DOHH2 (cell line): ENCODE results near the gene UTS2B.

Experiments used
- H3F3A ChIP-seq: fragments of 200-600 bp; sonication (generic), shearing (Covaris generic); 2 replicates; pipeline ENCODE4 v1.6.0; 2016; ENCODE audit warnings: antibody characterized with exemption, mild to moderate bottlenecking; ENCODE audit not compliant: control insufficient read depth, insufficient read depth
- H3K27ac ChIP-seq: fragments of 200-600 bp; sonication (generic); 2 replicates; pipeline ENCODE4 v1.5.1; 2014; ENCODE audit warnings: low read depth, mild to moderate bottlenecking, low read length, moderate library complexity
- H3K27me3 ChIP-seq: fragments of 200-600 bp; sonication (generic); 2 replicates; pipeline ENCODE4 v1.6.1; 2014; ENCODE audit warnings: mild to moderate bottlenecking, low read length, mixed read lengths; ENCODE audit not compliant: control insufficient read depth
- H3K36me3 ChIP-seq: fragments of 200-600 bp; sonication (generic); 2 replicates; pipeline ENCODE4 v1.6.1; 2014; ENCODE audit warnings: mild to moderate bottlenecking, low read length, moderate library complexity, mixed read lengths; ENCODE audit not compliant: control insufficient read depth
- H3K4me1 ChIP-seq: fragments of 200-600 bp; sonication (generic); 2 replicates; pipeline ENCODE4 v1.6.1; 2014; ENCODE audit warnings: mild to moderate bottlenecking, low read length, mixed read lengths; ENCODE audit not compliant: control insufficient read depth
- H3K4me2 ChIP-seq: fragments of 200-600 bp; sonication (generic); 2 replicates; pipeline ENCODE4 v1.6.0; 2014; ENCODE audit warnings: mild to moderate bottlenecking, low read length, moderate library complexity
- H3K4me3 ChIP-seq: fragments of 200-600 bp; sonication (generic); 2 replicates; pipeline ENCODE4 v1.5.1; 2014; ENCODE audit warnings: mild to moderate bottlenecking, low read length, mixed read lengths
- H3K79me2 ChIP-seq: fragments of 200-600 bp; sonication (generic); 2 replicates; pipeline ENCODE4 v1.6.1; 2014; ENCODE audit warnings: mild to moderate bottlenecking, low read length, mixed read lengths; ENCODE audit not compliant: control insufficient read depth
- H3K9me2 ChIP-seq: fragments of 200-600 bp; sonication (generic); replicated peaks from 2 replicates; pipeline ENCODE4 v1.6.1; 2014; ENCODE audit warnings: mild to moderate bottlenecking, low read length, mixed read lengths; ENCODE audit not compliant: control insufficient read depth
- H3K9me3 ChIP-seq: fragments of 200-600 bp; sonication (generic); 2 replicates; pipeline ENCODE4 v1.6.1; 2014; ENCODE audit warnings: antibody characterized with exemption, low read length, mixed read lengths; ENCODE audit not compliant: control insufficient read depth, insufficient read depth
- H4K20me1 ChIP-seq: fragments of 200-600 bp; sonication (generic); 2 replicates; pipeline ENCODE4 v1.6.0; 2014; ENCODE audit warnings: low read depth, mild to moderate bottlenecking, antibody characterized with exemption, low read length, moderate library complexity; ENCODE audit not compliant: control insufficient read depth, insufficient read depth
- EZH2phosphoT487 ChIP-seq: fragments of 200-600 bp; sonication (generic); IDR thresholded peaks from 2 replicates; pipeline ENCODE4 v1.6.1; 2017; ENCODE audit warnings: borderline replicate concordance, mild to moderate bottlenecking, antibody characterized with exemption, low read length, moderate library complexity, mixed read lengths
- TF ChIP-seq, protein P1 (sequence below): fragments of 200-600 bp; sonication (generic); IDR thresholded peaks from one replicate; pipeline ENCODE4 v1.5.1; 2014; ENCODE audit warnings: antibody characterized with exemption, mild to moderate bottlenecking, low read depth, low read length; ENCODE audit not compliant: poor library complexity, severe bottlenecking

UTS2B gene, protein sequence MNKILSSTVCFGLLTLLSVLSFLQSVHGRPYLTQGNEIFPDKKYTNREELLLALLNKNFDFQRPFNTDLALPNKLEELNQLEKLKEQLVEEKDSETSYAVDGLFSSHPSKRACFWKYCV

DNA sequence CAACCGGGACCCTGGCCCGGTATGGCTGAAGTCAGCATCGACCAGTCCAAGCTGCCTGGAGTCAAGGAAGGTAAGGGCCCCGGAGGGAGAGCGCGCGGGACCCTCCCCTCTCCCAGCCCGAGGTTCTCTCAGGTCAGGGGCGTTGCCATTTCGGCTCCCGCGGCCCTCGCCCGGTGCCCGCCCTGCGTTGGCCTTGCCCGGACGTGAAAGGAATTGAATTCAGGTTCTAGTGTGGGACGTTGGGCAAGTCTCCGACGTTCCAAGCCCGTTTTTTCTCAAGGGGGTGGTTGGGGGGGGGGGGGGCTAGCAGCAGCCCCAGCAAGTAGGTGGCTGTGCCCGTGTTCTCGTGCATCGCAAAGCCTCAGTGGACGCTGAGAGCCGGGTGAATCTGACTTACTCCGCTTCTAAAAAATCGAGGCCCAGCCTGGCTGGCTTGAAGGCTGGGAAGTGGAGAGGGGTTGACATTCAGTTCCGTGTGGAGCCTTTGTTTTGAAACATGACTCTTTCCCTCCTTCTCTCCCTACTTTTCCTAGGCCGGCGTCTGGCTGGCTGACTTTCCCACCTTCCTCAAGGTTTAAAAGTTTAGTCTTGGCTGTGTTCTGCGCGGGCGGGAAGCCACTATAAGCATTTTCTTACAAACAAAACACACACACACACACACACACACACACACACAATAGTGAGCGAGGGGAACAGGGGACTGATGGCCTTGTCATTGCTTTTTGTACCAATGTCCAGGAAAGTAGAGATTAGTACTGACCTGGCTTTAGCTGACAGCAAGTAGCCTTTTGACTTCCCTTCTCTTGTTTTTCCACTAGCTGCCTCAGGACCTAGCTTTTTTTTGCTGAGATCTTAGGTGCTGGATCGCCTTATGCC lies at the start of gene UTS2B:
Gene UTS2B, minus strand, starts transcription at position 873 of the 876 bp plus-strand sequence. CDS start 48,337 bp downstream, outside the sequence.
- H3K9me2 ChIP-seq = no peaks in the 10 kb centered on the region
- no peaks in the 10 kb centered on the region for H3K9me3 ChIP-seq
- TF ChIP-seq, protein P1, sequence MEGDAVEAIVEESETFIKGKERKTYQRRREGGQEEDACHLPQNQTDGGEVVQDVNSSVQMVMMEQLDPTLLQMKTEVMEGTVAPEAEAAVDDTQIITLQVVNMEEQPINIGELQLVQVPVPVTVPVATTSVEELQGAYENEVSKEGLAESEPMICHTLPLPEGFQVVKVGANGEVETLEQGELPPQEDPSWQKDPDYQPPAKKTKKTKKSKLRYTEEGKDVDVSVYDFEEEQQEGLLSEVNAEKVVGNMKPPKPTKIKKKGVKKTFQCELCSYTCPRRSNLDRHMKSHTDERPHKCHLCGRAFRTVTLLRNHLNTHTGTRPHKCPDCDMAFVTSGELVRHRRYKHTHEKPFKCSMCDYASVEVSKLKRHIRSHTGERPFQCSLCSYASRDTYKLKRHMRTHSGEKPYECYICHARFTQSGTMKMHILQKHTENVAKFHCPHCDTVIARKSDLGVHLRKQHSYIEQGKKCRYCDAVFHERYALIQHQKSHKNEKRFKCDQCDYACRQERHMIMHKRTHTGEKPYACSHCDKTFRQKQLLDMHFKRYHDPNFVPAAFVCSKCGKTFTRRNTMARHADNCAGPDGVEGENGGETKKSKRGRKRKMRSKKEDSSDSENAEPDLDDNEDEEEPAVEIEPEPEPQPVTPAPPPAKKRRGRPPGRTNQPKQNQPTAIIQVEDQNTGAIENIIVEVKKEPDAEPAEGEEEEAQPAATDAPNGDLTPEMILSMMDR = no peak
- no peak for TF ChIP-seq EZH2phosphoT487
- H3K79me2 ChIP-seq = peaks cover 56% of the 10 kb centered on the region
- H3K4me1 ChIP-seq = peaks cover 48% of the 10 kb centered on the region
- H3K36me3 ChIP-seq = peaks cover 5% of the 10 kb centered on the region
- H3K27me3 ChIP-seq = no peaks in the 10 kb centered on the region
- peak within 1 kb of the TSS; percentile 37 for H3K27ac ChIP-seq
- no peaks in the 10 kb centered on the region for H4K20me1 ChIP-seq
- H3K4me3 ChIP-seq = peak within 1 kb of the TSS; percentile 87
- H3F3A ChIP-seq = no peaks in the 10 kb centered on the region
- peak within 1 kb of the TSS; percentile 90 for H3K4me2 ChIP-seq

DNA sequence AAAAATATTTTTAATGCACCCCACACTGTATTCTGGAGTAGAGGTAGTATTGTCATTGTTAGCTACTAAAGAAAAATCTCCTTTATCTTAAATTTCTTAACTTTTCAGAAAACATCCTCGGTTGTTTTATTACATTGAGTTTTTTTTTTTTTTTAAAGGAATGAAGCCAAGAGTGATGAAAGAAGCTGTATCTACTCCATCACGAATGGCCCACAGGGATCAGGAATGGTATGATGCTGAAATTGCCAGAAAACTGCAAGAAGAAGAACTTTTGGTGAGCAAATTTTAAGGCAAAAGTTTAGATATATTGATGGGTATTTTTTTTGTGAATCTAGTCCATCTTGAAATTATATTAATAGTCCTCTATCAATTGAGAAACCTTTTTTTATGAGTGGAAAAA lies 49.7 kb upstream of the UTS2B start:
- Histone ChIP-seq H3K4me1 (peaks cover 13% of the 10 kb centered on the region), H3K27ac (no peak overlapping the region), H3K4me2 (no peak overlapping the region), H3K36me3 (peaks cover 31% of the 10 kb centered on the region), H3K4me3 (no peak overlapping the region), H3F3A (no peaks in the 10 kb centered on the region), H4K20me1 (no peaks in the 10 kb centered on the region), H3K79me2 (no peaks in the 10 kb centered on the region), H3K27me3 (no peaks in the 10 kb centered on the region), H3K9me3 (no peaks in the 10 kb centered on the region), H3K9me2 (no peaks in the 10 kb centered on the region)
- TF ChIP-seq, protein P1 = no peak
- no peak for TF ChIP-seq EZH2phosphoT487

DNA sequence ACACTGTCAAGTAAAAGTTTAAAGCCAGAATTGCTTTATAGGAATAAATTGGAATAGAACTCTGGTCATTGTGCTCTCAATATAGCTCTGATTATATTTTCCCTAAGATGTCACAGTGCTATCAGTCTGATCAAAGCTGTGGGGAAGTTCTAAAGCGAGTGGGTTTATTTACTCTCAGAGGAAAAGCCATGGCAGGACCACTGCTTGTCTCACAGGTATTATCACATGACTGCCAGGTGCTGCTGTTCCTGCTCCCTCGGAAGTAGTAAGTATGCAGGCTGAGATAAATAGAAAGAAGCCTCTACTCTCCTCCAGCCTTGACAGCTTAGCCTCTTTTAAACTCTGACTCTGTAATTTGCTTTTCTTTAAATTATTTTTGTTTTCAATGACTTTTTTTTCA lies 49.1 kb upstream of the UTS2B start:
- H3K36me3 ChIP-seq = peaks cover 33% of the 10 kb centered on the region
- no peaks in the 10 kb centered on the region for H3K79me2 ChIP-seq
- no peak overlapping the region for H3K4me2 ChIP-seq
- no peaks in the 10 kb centered on the region for H3K9me3 ChIP-seq
- H3K4me1 ChIP-seq = peaks cover 13% of the 10 kb centered on the region
- H3F3A ChIP-seq = no peaks in the 10 kb centered on the region
- no peaks in the 10 kb centered on the region for H4K20me1 ChIP-seq
- H3K27ac ChIP-seq = no peak overlapping the region
- no peaks in the 10 kb centered on the region for H3K9me2 ChIP-seq
- no peaks in the 10 kb centered on the region for H3K27me3 ChIP-seq
- no peak overlapping the region for H3K4me3 ChIP-seq
- TF ChIP-seq, protein P1 = no peak
- no peak for TF ChIP-seq EZH2phosphoT487
